ENCODE data around the gene PRKCE. TPM values are rescaled to one million over a fixed set of nuclear protein-coding genes. Genes with fewer than 3 reads are reported as not detected.

The PRKCE gene
- polyA plus RNA-seq, 2 donors, result 2.6 to 2.9 TPM

- Histone ChIP-seq H3K4me1 (ENCODE audit: control insufficient read depth in 2 of 2, insufficient read depth in 2 of 2, low read length in 1 of 2) (no peaks in the 10 kb centered on the region), H3K9me3 (ENCODE audit: control insufficient read depth in 2 of 2, insufficient read depth in 1 of 2, low read depth in 1 of 2, low read length in 1 of 2) (peaks cover 0 to under 1% of the 10 kb centered on the region in 2 donors), H3K27me3 (ENCODE audit: control insufficient read depth in 1 of 2, insufficient read depth in 2 of 2, low read length in 2 of 2) (no peaks in the 10 kb centered on the region), H3K36me3 (ENCODE audit: control insufficient read depth in 2 of 2, insufficient read depth in 2 of 2, low read length in 1 of 2) (peaks cover 3% of the 10 kb centered on the region in 2 donors), H3K27ac (ENCODE audit: low read depth in 2 of 2, low read length in 1 of 2) (no peak overlapping the region), H3K4me3 (ENCODE audit: low read depth in 1 of 2, low read length in 2 of 2) (no peak overlapping the region)
- 49 to 54% methylated on average over 6 of the region's 6 CpGs for WGBS, 2 donors
These were observed 373.6 kb downstream of the PRKCE start for GRCh38 chr2:46025081-46025480.

GRCh38 chr2:46025676-46026075, 374.2 kb downstream of the PRKCE start:
- 84 to 93% methylated on average over 1 of the region's 1 CpG for WGBS, 2 donors
- H3K27me3 ChIP-seq (ENCODE audit: control insufficient read depth in 1 of 2, insufficient read depth in 2 of 2, low read length in 2 of 2), result no peaks in the 10 kb centered on the region

GRCh38 chr2:46026431-46026830, 375.0 kb downstream of the PRKCE start:
- 78 to 86% methylated on average over 1 of the region's 1 CpG for WGBS, 2 donors
- H3K4me1 ChIP-seq (ENCODE audit: control insufficient read depth in 2 of 2, insufficient read depth in 2 of 2, low read length in 1 of 2), result no peaks in the 10 kb centered on the region
- H3K9me3 ChIP-seq (ENCODE audit: control insufficient read depth in 2 of 2, insufficient read depth in 1 of 2, low read depth in 1 of 2, low read length in 1 of 2), result no peaks in the 10 kb centered on the region
- no peaks in the 10 kb centered on the region for H3K27me3 ChIP-seq (ENCODE audit: control insufficient read depth in 1 of 2, insufficient read depth in 2 of 2, low read length in 2 of 2)
- no peak overlapping the region for H3K27ac ChIP-seq (ENCODE audit: low read depth in 2 of 2, low read length in 1 of 2)
- H3K36me3 ChIP-seq (ENCODE audit: control insufficient read depth in 2 of 2, insufficient read depth in 2 of 2, low read length in 1 of 2), result peaks cover 0 to 3% of the 10 kb centered on the region in 2 donors
- no peak overlapping the region for H3K4me3 ChIP-seq (ENCODE audit: low read depth in 1 of 2, low read length in 2 of 2)

More at GRCh38 chr2:46025676-46026075, 374.2 kb downstream of the PRKCE start:
- H3K4me1 ChIP-seq (ENCODE audit: control insufficient read depth in 2 of 2, insufficient read depth in 2 of 2, low read length in 1 of 2), result no peaks in the 10 kb centered on the region
- no peaks in the 10 kb centered on the region for H3K9me3 ChIP-seq (ENCODE audit: control insufficient read depth in 2 of 2, insufficient read depth in 1 of 2, low read depth in 1 of 2, low read length in 1 of 2)
- H3K36me3 ChIP-seq (ENCODE audit: control insufficient read depth in 2 of 2, insufficient read depth in 2 of 2, low read length in 1 of 2), result peaks cover 3% of the 10 kb centered on the region in 2 donors
- H3K4me3 ChIP-seq (ENCODE audit: low read depth in 1 of 2, low read length in 2 of 2), result no peak overlapping the region
- no peak overlapping the region for H3K27ac ChIP-seq (ENCODE audit: low read depth in 2 of 2, low read length in 1 of 2)

GRCh38 chr2:46029332-46029811, 377.9 kb downstream of the PRKCE start:
- no peak overlapping the region for H3K4me3 ChIP-seq (ENCODE audit: low read depth in 1 of 2, low read length in 2 of 2)
- no peaks in the 10 kb centered on the region for H3K36me3 ChIP-seq (ENCODE audit: control insufficient read depth in 2 of 2, insufficient read depth in 2 of 2, low read length in 1 of 2)
- no peaks in the 10 kb centered on the region for H3K9me3 ChIP-seq (ENCODE audit: control insufficient read depth in 2 of 2, insufficient read depth in 1 of 2, low read depth in 1 of 2, low read length in 1 of 2)
- 31 to 47% methylated on average over 5 of the region's 5 CpGs for WGBS, 2 donors
- H3K27ac ChIP-seq (ENCODE audit: low read depth in 2 of 2, low read length in 1 of 2), result no peak overlapping the region
- H3K27me3 ChIP-seq (ENCODE audit: control insufficient read depth in 1 of 2, insufficient read depth in 2 of 2, low read length in 2 of 2), result no peaks in the 10 kb centered on the region
- H3K4me1 ChIP-seq (ENCODE audit: control insufficient read depth in 2 of 2, insufficient read depth in 2 of 2, low read length in 1 of 2), result peaks cover 0 to under 1% of the 10 kb centered on the region in 2 donors

- Histone ChIP-seq H3K27me3 (ENCODE audit: control insufficient read depth in 1 of 2, insufficient read depth in 2 of 2, low read length in 2 of 2) (no peaks in the 10 kb centered on the region), H3K36me3 (ENCODE audit: control insufficient read depth in 2 of 2, insufficient read depth in 2 of 2, low read length in 1 of 2) (no peaks in the 10 kb centered on the region), H3K9me3 (ENCODE audit: control insufficient read depth in 2 of 2, insufficient read depth in 1 of 2, low read depth in 1 of 2, low read length in 1 of 2) (no peaks in the 10 kb centered on the region), H3K4me1 (ENCODE audit: control insufficient read depth in 2 of 2, insufficient read depth in 2 of 2, low read length in 1 of 2) (peaks cover 0 to 2% of the 10 kb centered on the region in 2 donors), H3K4me3 (ENCODE audit: low read depth in 1 of 2, low read length in 2 of 2) (no peak overlapping the region), H3K27ac (ENCODE audit: low read depth in 2 of 2, low read length in 1 of 2) (no peak overlapping the region)
- 94 to 96% methylated on average over 2 of the region's 2 CpGs for WGBS, 2 donors
These were observed 378.9 kb downstream of the PRKCE start for GRCh38 chr2:46030330-46030729.

- no peaks in the 10 kb centered on the region for H3K9me3 ChIP-seq (ENCODE audit: control insufficient read depth in 2 of 2, insufficient read depth in 1 of 2, low read depth in 1 of 2, low read length in 1 of 2)
- H3K36me3 ChIP-seq (ENCODE audit: control insufficient read depth in 2 of 2, insufficient read depth in 2 of 2, low read length in 1 of 2), result no peaks in the 10 kb centered on the region
- WGBS, 2 donors, result 59 to 60% methylated on average over 8 of the region's 8 CpGs
- no peaks in the 10 kb centered on the region for H3K27me3 ChIP-seq (ENCODE audit: control insufficient read depth in 1 of 2, insufficient read depth in 2 of 2, low read length in 2 of 2)
- no peak overlapping the region for H3K4me3 ChIP-seq (ENCODE audit: low read depth in 1 of 2, low read length in 2 of 2)
- H3K4me1 ChIP-seq (ENCODE audit: control insufficient read depth in 2 of 2, insufficient read depth in 2 of 2, low read length in 1 of 2), result peaks cover 0 to 2% of the 10 kb centered on the region in 2 donors
- no peak overlapping the region for H3K27ac ChIP-seq (ENCODE audit: low read depth in 2 of 2, low read length in 1 of 2)
These were observed 380.8 kb downstream of the PRKCE start for GRCh38 chr2:46032161-46032813.

- H3K4me3 ChIP-seq (ENCODE audit: low read depth in 1 of 2, low read length in 2 of 2), result no peak overlapping the region
- WGBS, 2 donors, result 50 to 61% methylated on average over 5 of the region's 5 CpGs
- peak overlapping the region in 1 of 2 donors; percentile 26 for H3K27ac ChIP-seq (ENCODE audit: low read depth in 2 of 2, low read length in 1 of 2)
- H3K36me3 ChIP-seq (ENCODE audit: control insufficient read depth in 2 of 2, insufficient read depth in 2 of 2, low read length in 1 of 2), result no peaks in the 10 kb centered on the region
- peaks cover 0 to 2% of the 10 kb centered on the region in 2 donors for H3K4me1 ChIP-seq (ENCODE audit: control insufficient read depth in 2 of 2, insufficient read depth in 2 of 2, low read length in 1 of 2)
- no peaks in the 10 kb centered on the region for H3K27me3 ChIP-seq (ENCODE audit: control insufficient read depth in 1 of 2, insufficient read depth in 2 of 2, low read length in 2 of 2)
- H3K9me3 ChIP-seq (ENCODE audit: control insufficient read depth in 2 of 2, insufficient read depth in 1 of 2, low read depth in 1 of 2, low read length in 1 of 2), result no peaks in the 10 kb centered on the region
These were observed 381.5 kb downstream of the PRKCE start for GRCh38 chr2:46032996-46033395.

- no peak overlapping the region for H3K4me3 ChIP-seq (ENCODE audit: low read depth in 1 of 2, low read length in 2 of 2)
- 86% methylated on average over 5 of the region's 5 CpGs for WGBS, 2 donors
- no peaks in the 10 kb centered on the region for H3K27me3 ChIP-seq (ENCODE audit: control insufficient read depth in 1 of 2, insufficient read depth in 2 of 2, low read length in 2 of 2)
- H3K9me3 ChIP-seq (ENCODE audit: control insufficient read depth in 2 of 2, insufficient read depth in 1 of 2, low read depth in 1 of 2, low read length in 1 of 2), result no peaks in the 10 kb centered on the region
- H3K4me1 ChIP-seq (ENCODE audit: control insufficient read depth in 2 of 2, insufficient read depth in 2 of 2, low read length in 1 of 2), result peaks cover 0 to 2% of the 10 kb centered on the region in 2 donors
- H3K27ac ChIP-seq (ENCODE audit: low read depth in 2 of 2, low read length in 1 of 2), result no peak overlapping the region
- no peaks in the 10 kb centered on the region for H3K36me3 ChIP-seq (ENCODE audit: control insufficient read depth in 2 of 2, insufficient read depth in 2 of 2, low read length in 1 of 2)
These were observed 383.1 kb downstream of the PRKCE start for GRCh38 chr2:46034535-46034934.

- Histone ChIP-seq H3K4me1 (ENCODE audit: control insufficient read depth in 2 of 2, insufficient read depth in 2 of 2, low read length in 1 of 2) (peaks cover 0 to 2% of the 10 kb centered on the region in 2 donors), H3K36me3 (ENCODE audit: control insufficient read depth in 2 of 2, insufficient read depth in 2 of 2, low read length in 1 of 2) (no peaks in the 10 kb centered on the region), H3K27me3 (ENCODE audit: control insufficient read depth in 1 of 2, insufficient read depth in 2 of 2, low read length in 2 of 2) (no peaks in the 10 kb centered on the region), H3K4me3 (ENCODE audit: low read depth in 1 of 2, low read length in 2 of 2) (no peak overlapping the region), H3K27ac (ENCODE audit: low read depth in 2 of 2, low read length in 1 of 2) (no peak overlapping the region), H3K9me3 (ENCODE audit: control insufficient read depth in 2 of 2, insufficient read depth in 1 of 2, low read depth in 1 of 2, low read length in 1 of 2) (no peaks in the 10 kb centered on the region)
- WGBS, 2 donors, result 84 to 90% methylated on average over 7 of the region's 7 CpGs
These were observed 385.5 kb downstream of the PRKCE start for GRCh38 chr2:46036929-46037328.

Measured in esophagus (tissue), 2 donors.